HL-60 (cell line): ENCODE data around the gene CASP12.

Source experiments
- DNase-seq, 2 experiments: peaks; one replicate each; pipeline ENCODE4 v3.0.0-alpha.2; 2010 to 2020; ENCODE audit warnings: low read depth in 1 of 2, low spot score in 1 of 2
- H3K27ac ChIP-seq: fragments of 250-450 bp; sonication (Bioruptor Pico); replicated peaks from 2 replicates; pipeline ENCODE4 v1.5.1; 2020; ENCODE audit warnings: mild to moderate bottlenecking, moderate library complexity
- H3K27me3 ChIP-seq: fragments of 250-450 bp; sonication (Bioruptor Pico); 2 replicates; pipeline ENCODE4 v1.5.1; 2021; ENCODE audit warnings: mild to moderate bottlenecking, moderate library complexity; ENCODE audit not compliant: insufficient read depth, poor library complexity, severe bottlenecking
- H3K4me3 ChIP-seq: replicated peaks from 2 replicates; pipeline ENCODE4 v1.5.1; 2011; ENCODE audit warnings: mild to moderate bottlenecking, control low read depth, low read length; ENCODE audit not compliant: insufficient read depth
- GABPA ChIP-seq: IDR thresholded peaks from 2 replicates; pipeline ENCODE4 v1.6.1; 2012; ENCODE audit warnings: low read depth
- POLR2AphosphoS5 ChIP-seq: IDR thresholded peaks from 2 replicates; pipeline ENCODE4 v1.6.1; 2012; ENCODE audit warnings: low read depth
- SPI1 ChIP-seq: IDR thresholded peaks from 2 replicates; pipeline ENCODE4 v1.6.1; 2012; ENCODE audit warnings: low read depth, mild to moderate bottlenecking, borderline replicate concordance
- TF ChIP-seq, protein P1 (sequence below): IDR thresholded peaks from 2 replicates; pipeline ENCODE4 v1.6.1; 2012; ENCODE audit warnings: low read depth; ENCODE audit not compliant: insufficient replicate concordance
- TF ChIP-seq, protein P2 (sequence below): IDR thresholded peaks from one replicate; pipeline ENCODE4 v1.5.1; 2011; ENCODE audit warnings: low read length, control low read depth, inconsistent platforms; ENCODE audit not compliant: insufficient read depth

CASP12 gene

DNA sequence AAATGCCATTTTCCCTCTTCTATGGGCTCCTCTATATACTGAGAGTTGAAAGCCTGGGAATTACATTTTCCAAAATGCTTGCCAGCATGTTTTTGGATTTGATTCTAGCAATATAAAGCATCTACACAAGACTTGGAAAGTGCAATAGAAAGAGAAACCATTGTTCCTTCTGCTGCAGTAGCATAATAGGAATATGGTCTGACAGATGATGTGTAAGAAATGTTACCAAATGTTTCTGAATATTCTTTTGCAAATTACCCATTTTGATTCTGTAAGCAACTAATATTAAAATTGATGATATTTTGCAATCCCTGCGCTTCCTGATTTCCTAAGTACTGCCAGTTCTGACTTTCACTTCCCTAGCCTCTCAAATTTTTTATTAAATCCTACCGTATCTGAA lies 61.6 kb downstream of the CASP12 start:
- Histone ChIP-seq H3K27me3 (no peaks in the 10 kb centered on the region), H3K27ac (no peak overlapping the region), H3K4me3 (no peak overlapping the region)
- TF ChIP-seq POLR2AphosphoS5 (no peak), GABPA (no peak), SPI1 (no peak)
- TF ChIP-seq, protein P1, sequence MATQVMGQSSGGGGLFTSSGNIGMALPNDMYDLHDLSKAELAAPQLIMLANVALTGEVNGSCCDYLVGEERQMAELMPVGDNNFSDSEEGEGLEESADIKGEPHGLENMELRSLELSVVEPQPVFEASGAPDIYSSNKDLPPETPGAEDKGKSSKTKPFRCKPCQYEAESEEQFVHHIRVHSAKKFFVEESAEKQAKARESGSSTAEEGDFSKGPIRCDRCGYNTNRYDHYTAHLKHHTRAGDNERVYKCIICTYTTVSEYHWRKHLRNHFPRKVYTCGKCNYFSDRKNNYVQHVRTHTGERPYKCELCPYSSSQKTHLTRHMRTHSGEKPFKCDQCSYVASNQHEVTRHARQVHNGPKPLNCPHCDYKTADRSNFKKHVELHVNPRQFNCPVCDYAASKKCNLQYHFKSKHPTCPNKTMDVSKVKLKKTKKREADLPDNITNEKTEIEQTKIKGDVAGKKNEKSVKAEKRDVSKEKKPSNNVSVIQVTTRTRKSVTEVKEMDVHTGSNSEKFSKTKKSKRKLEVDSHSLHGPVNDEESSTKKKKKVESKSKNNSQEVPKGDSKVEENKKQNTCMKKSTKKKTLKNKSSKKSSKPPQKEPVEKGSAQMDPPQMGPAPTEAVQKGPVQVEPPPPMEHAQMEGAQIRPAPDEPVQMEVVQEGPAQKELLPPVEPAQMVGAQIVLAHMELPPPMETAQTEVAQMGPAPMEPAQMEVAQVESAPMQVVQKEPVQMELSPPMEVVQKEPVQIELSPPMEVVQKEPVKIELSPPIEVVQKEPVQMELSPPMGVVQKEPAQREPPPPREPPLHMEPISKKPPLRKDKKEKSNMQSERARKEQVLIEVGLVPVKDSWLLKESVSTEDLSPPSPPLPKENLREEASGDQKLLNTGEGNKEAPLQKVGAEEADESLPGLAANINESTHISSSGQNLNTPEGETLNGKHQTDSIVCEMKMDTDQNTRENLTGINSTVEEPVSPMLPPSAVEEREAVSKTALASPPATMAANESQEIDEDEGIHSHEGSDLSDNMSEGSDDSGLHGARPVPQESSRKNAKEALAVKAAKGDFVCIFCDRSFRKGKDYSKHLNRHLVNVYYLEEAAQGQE, result no peak
- TF ChIP-seq, protein P2, sequence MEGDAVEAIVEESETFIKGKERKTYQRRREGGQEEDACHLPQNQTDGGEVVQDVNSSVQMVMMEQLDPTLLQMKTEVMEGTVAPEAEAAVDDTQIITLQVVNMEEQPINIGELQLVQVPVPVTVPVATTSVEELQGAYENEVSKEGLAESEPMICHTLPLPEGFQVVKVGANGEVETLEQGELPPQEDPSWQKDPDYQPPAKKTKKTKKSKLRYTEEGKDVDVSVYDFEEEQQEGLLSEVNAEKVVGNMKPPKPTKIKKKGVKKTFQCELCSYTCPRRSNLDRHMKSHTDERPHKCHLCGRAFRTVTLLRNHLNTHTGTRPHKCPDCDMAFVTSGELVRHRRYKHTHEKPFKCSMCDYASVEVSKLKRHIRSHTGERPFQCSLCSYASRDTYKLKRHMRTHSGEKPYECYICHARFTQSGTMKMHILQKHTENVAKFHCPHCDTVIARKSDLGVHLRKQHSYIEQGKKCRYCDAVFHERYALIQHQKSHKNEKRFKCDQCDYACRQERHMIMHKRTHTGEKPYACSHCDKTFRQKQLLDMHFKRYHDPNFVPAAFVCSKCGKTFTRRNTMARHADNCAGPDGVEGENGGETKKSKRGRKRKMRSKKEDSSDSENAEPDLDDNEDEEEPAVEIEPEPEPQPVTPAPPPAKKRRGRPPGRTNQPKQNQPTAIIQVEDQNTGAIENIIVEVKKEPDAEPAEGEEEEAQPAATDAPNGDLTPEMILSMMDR, result no peak
- DNase-seq, result no peak
